GM12878 (cell line): ENCODE data around the gene PCNX1. TPM values are rescaled to one million over a fixed set of nuclear protein-coding genes. Genes with fewer than 3 reads are reported as not detected.
A peak's percentile ranks its signal among the peaks of the same experiment; 100 is the strongest.

Source experiments
- ATAC-seq: fragments of 200-7000 bp; cut with Tn5 transposase; 3 replicates; pipeline ENCODE4 v1.9.1; 2020; ENCODE audit warnings: mild to moderate bottlenecking, moderate library complexity
- BruUV-seq: library from RNA; stranded (reverse); fragments of 400-500 nt; replicated peaks from 2 replicates; lab custom pipeline; 2021; lab: Mats Ljungman, UMichigan
- CTCF ChIA-PET: fragments of 300-600 bp; sonication (Branson Sonifier 250); formaldehyde crosslinking; extraction: SDS; loops from one replicate; lab custom pipeline; 2021; ENCODE audit warnings: inconsistent platforms; lab: Yijun Ruan, JAX
- POLR2A ChIA-PET: fragments of 350-600 bp; formaldehyde crosslinking; extraction: SDS; loops from one replicate; lab custom pipeline; 2021; ENCODE audit warnings: inconsistent platforms; lab: Charles Lee
- RAD21 ChIA-PET: fragments of 300-600 bp; sonication (Branson Sonifier 250); formaldehyde crosslinking; loops from one replicate; lab custom pipeline; 2023; ENCODE audit warnings: antibody characterized with exemption; ENCODE audit not compliant: unreplicated experiment; lab: Charles Lee
- SMC1A ChIA-PET: fragments of 300-600 bp; sonication (Branson Sonifier 250); formaldehyde crosslinking; loops from one replicate; lab custom pipeline; 2023; ENCODE audit not compliant: unreplicated experiment, uncharacterized antibody; lab: Charles Lee
- DNase-seq: peaks from one replicate; pipeline ENCODE4 v3.0.0-alpha.2; 2011; ENCODE audit warnings: low read depth, low spot score
- FAIRE-seq: peaks from 3 replicates; lab custom pipeline; 2011; peaks lifted over from hg19 to GRCh38; lab: Jason Lieb, UNC
- H2AFZ ChIP-seq: 2 replicates; pipeline ENCODE4 v1.6.0; 2011; ENCODE audit warnings: low read depth, low read length, control low read depth; ENCODE audit not compliant: control insufficient read depth
- H3K27ac ChIP-seq: 2 replicates; pipeline ENCODE4 v1.5.1; 2011; ENCODE audit warnings: control low read depth; ENCODE audit not compliant: control insufficient read depth, insufficient read depth
- H3K27me3 ChIP-seq, 2 experiments: replicated peaks in 1 of 2; 2 replicates each; pipeline versions ENCODE4 v1.6.0 to v1.6.1; 2011; ENCODE audit warnings: low read length in 1 of 2; ENCODE audit not compliant: control insufficient read depth in 2 of 2, insufficient read depth in 2 of 2
- H3K36me3 ChIP-seq, 2 experiments: 2 replicates each; pipeline ENCODE4 v1.5.1; 2011; ENCODE audit warnings: low read length in 1 of 2; ENCODE audit not compliant: control insufficient read depth in 2 of 2, insufficient read depth in 2 of 2
- H3K4me1 ChIP-seq: 2 replicates; pipeline ENCODE4 v1.6.1; 2011; ENCODE audit warnings: mild to moderate bottlenecking, low read length, moderate library complexity, mixed read lengths; ENCODE audit not compliant: control insufficient read depth, insufficient read depth
- H3K4me2 ChIP-seq: 2 replicates; pipeline ENCODE4 v1.6.0; 2011; ENCODE audit warnings: control low read depth; ENCODE audit not compliant: control insufficient read depth, insufficient read depth
- H3K4me3 ChIP-seq: fragments of 200-600 bp; sonication (generic); 2 replicates; pipeline ENCODE4 v1.5.1; 2016
- H3K79me2 ChIP-seq: 2 replicates; pipeline ENCODE4 v1.6.0; 2011; ENCODE audit warnings: low read length; ENCODE audit not compliant: control insufficient read depth, insufficient read depth
- H3K9ac ChIP-seq: 2 replicates; pipeline ENCODE4 v1.8.0; 2011; ENCODE audit warnings: low read length, control low read depth, mixed read lengths; ENCODE audit not compliant: control insufficient read depth, insufficient read depth
- H3K9me3 ChIP-seq: replicated peaks from 3 replicates; pipeline ENCODE4 v1.5.1; 2011; ENCODE audit warnings: mild to moderate bottlenecking, low read length; ENCODE audit not compliant: control insufficient read depth, insufficient read depth
- H4K20me1 ChIP-seq: 2 replicates; pipeline ENCODE4 v1.6.0; 2011; ENCODE audit not compliant: control insufficient read depth, insufficient read depth
- CREB1 ChIP-seq: IDR thresholded peaks from 2 replicates; pipeline ENCODE4 v1.6.1; 2012; ENCODE audit warnings: low read depth, mild to moderate bottlenecking, inconsistent platforms
- CTCF ChIP-seq, 3 experiments: IDR thresholded peaks in 2 of 3; conservative IDR thresholded peaks in 1 of 3; 2 replicates each; pipeline ENCODE4 v1.5.1; 2011; ENCODE audit warnings: low read depth in 3 of 3, low read length in 3 of 3, mild to moderate bottlenecking in 3 of 3, control low read depth in 2 of 3, moderate library complexity in 2 of 3, inconsistent platforms in 1 of 3, mixed read lengths in 1 of 3; ENCODE audit not compliant: control insufficient read depth in 2 of 3, insufficient read depth in 1 of 3; ENCODE audit errors: extremely low read depth in 1 of 3
- POU2F2 ChIP-seq: IDR thresholded peaks from 3 replicates; pipeline ENCODE4 v1.6.1; 2011; ENCODE audit warnings: low read depth, mild to moderate bottlenecking, low read length, borderline replicate concordance
- RFX5 ChIP-seq: IDR thresholded peaks from 2 replicates; pipeline ENCODE4 v1.6.1; 2011; ENCODE audit warnings: low read depth, low read length, improper control_type of control experiment
- SMC3 ChIP-seq: IDR thresholded peaks from 2 replicates; pipeline ENCODE4 v1.6.1; 2011; ENCODE audit warnings: low read length, improper control_type of control experiment, borderline replicate concordance
- USF2 ChIP-seq: IDR thresholded peaks from 2 replicates; pipeline ENCODE4 v1.6.1; 2011; ENCODE audit warnings: low read depth, low read length, improper control_type of control experiment, borderline replicate concordance
- WGBS: methylation state at CpG from one replicate; pipeline ENCODE4 v1.1.6; 2016; ENCODE audit warnings: low lambda C conversion rate; ENCODE audit not compliant: insufficient replicate concordance, insufficient coverage; ENCODE audit errors: missing lambda C conversion rate; 5-methylcytosine and 5-hydroxymethylcytosine counted together
- in situ Hi-C: fragments of 300-500 bp; cut with MboI; formaldehyde crosslinking; loops from 9 replicates; pipeline ENCODE4 v1.14.3; 2018; ENCODE audit warnings: mixed read lengths
- intact Hi-C: fragments of 100-400 bp; cut with micrococcal nuclease; formaldehyde crosslinking; loops from one replicate; pipeline ENCODE4 v1.14.2; 2022; ENCODE audit not compliant: unreplicated experiment
- polyA plus RNA-seq, 11 experiments: library from polyadenylated mRNA; depleted of rRNA in 4 of 11; unstranded in 6 of 11; stranded (reverse) in 5 of 11; fragments of >200 nt; fragmentation: Nextera tagmentation in 4 of 11; fragmentation: Illumina TruSeq in 1 of 11; extraction: Ambion mirVana in 4 of 11; extraction: Trizol in 1 of 11; gene quantifications; 1 replicate in 1 of 11; 2 replicates in 10 of 11; pipeline versions ENCODE4 v1.2.1 to v1.2.3, GENCODE V29; 2011 to 2016; ENCODE audit warnings: inconsistent platforms in 2 of 11, missing spikeins in 2 of 11, low read depth in 1 of 11
- total RNA-seq, 4 experiments: library from RNA; depleted of rRNA in 3 of 4; stranded (reverse); fragments of >200 nt in 3 of 4; fragmentation: Illumina TruSeq in 1 of 4; extraction: Trizol in 1 of 4; gene quantifications; 2 replicates each; pipeline versions ENCODE4 v1.2.1 to v1.2.3, GENCODE V29; 2013 to 2021

Gene PCNX1
- total and polyA plus RNA-seq, 10 of the 15 experiments (the other 5 are each of a cell fraction or from before 2014, with no cell fraction given) = 4.6 to 53.9 (median 20.5) TPM

DNA sequence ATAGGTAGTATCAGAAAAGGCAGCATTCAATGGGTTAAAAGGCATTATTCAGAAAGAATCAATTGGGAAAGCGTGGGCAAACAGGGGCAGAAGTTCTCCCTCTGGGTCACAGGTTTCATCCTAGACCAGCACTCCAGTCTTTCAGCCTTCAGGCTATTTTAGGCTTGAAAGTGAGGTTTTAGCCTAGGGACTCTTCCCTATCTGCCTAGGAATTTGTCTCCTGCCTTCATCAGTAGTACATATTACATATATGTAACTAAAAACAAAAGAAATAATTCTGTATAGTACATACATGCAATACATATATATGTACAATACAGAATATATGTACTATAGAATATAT is 34.6 kb upstream of the PCNX1 start:
- ChIA-PET SMC1A (interaction anchor here (0.8 to 7.1 kb wide), 11 partner anchors 12 to 82 kb away, joined by 3 to 89 read pairs (median 4); no protein-coding TSS in a partner anchor), RAD21 (interaction anchor here (0.8 to 4.0 kb wide), 7 partner anchors 10 to 83 kb away, joined by 3 to 28 read pairs (median 6); partner anchors contain the start of gene PCNX1), POLR2A (interaction anchor here (0.5 to 1.3 kb wide), 6 partner anchors 9 to 63 kb away, joined by 3 to 10 read pairs (median 3); partner anchors contain the start of gene PCNX1), CTCF (interaction anchor here (1.0 to 5.3 kb wide), 10 partner anchors 12 to 140 kb away, joined by 3 to 46 read pairs (median 4); partner anchors contain the start of gene PCNX1)
- peak overlapping the region; percentile 76 for H3K27ac ChIP-seq
- peak overlapping the region; percentile 22; the same call in 1 of the 2 replicates for H3K4me3 ChIP-seq
- ATAC-seq (no peak; the same call in 2 of the 3 replicates), FAIRE-seq (peak; percentile 23), DNase-seq (no peak)
- H3K4me1 ChIP-seq = peaks cover 14% of the 10 kb centered on the region
- H3K9ac ChIP-seq = peak overlapping the region; percentile 11; the same call in 1 of the 2 replicates
- WGBS = 6% methylated on average over 1 of the region's 1 CpG
- intact Hi-C loops = loop anchor here (5.0 kb wide), 1 partner anchor 35 kb away; the partner anchor contains the start of gene PCNX1
- in situ Hi-C loops = no loop called here
- H3K27me3 ChIP-seq = no peaks in the 10 kb centered on the region
- peak overlapping the region; percentile 54 for H3K4me2 ChIP-seq
- H3K79me2 ChIP-seq = no peaks in the 10 kb centered on the region
- H3K36me3 ChIP-seq = no peaks in the 10 kb centered on the region
- no peaks in the 10 kb centered on the region for H4K20me1 ChIP-seq
- H3K9me3 ChIP-seq = peaks cover 14% of the 10 kb centered on the region; the same call in 2 of the 3 replicates
- no peak for TF ChIP-seq USF2
- no peak for TF ChIP-seq SMC3
- 0 out of 3 replicates have a peak, but pooled peaks have one; percentile 27 for TF ChIP-seq POU2F2
- TF ChIP-seq RFX5 = no peak
- BruUV-seq = no TSS peak
- peak overlapping the region; percentile 53 for H2AFZ ChIP-seq

GRCh38 chr14:70873627-70874026 is 33.6 kb upstream of the PCNX1 start:
- H3K4me3 ChIP-seq = no peak overlapping the region
- FAIRE-seq (no peak), ATAC-seq (peak; percentile 65), DNase-seq (no peak)
- no peaks in the 10 kb centered on the region for H3K36me3 ChIP-seq
- WGBS = 48% methylated on average over 4 of the region's 4 CpGs
- H3K4me2 ChIP-seq = no peak overlapping the region
- TF ChIP-seq CREB1 = no peak
- peak; percentile 2 to 24 (median 6); a peak in 2 of 6 replicates for TF ChIP-seq CTCF (IDR thresholded peaks at IDR 0.05 in 2 of 3, conservative IDR thresholded peaks at IDR 0.05 in 1 of 3; ENCODE audit: control insufficient read depth in 2 of 3, extremely low read depth in 1 of 3, insufficient read depth in 1 of 3, low read depth in 3 of 3, low read length in 3 of 3)
- TF ChIP-seq SMC3 = peak; percentile 39; the same call in 1 of the 2 replicates
- no peaks in the 10 kb centered on the region for H4K20me1 ChIP-seq
- peak overlapping the region; percentile 19 for H2AFZ ChIP-seq
- in situ Hi-C loops = no loop called here
- ChIA-PET SMC1A (interaction anchor here (0.7 to 7.1 kb wide), 8 partner anchors 11 to 80 kb away, joined by 3 to 89 read pairs (median 4); partner anchors contain the start of gene PCNX1), POLR2A (interaction anchor here (1.2 to 1.4 kb wide), 4 partner anchors 8 to 34 kb away, joined by 3 to 5 read pairs (median 4); partner anchors contain the start of gene PCNX1), CTCF (interaction anchor here (1.1 to 5.3 kb wide), 6 partner anchors 11 to 99 kb away, joined by 4 to 46 read pairs (median 20); partner anchors contain the start of gene PCNX1), RAD21 (interaction anchor here (1.0 to 4.0 kb wide), 6 partner anchors 10 to 82 kb away, joined by 3 to 28 read pairs (median 4); partner anchors contain the start of gene PCNX1)
- peaks cover 14% of the 10 kb centered on the region for H3K4me1 ChIP-seq
- H3K27ac ChIP-seq = no peak overlapping the region
- H3K9ac ChIP-seq = no peak overlapping the region
- BruUV-seq = no TSS peak
- H3K79me2 ChIP-seq = no peaks in the 10 kb centered on the region
- no peaks in the 10 kb centered on the region for H3K27me3 ChIP-seq
- peaks cover 14% of the 10 kb centered on the region; the same call in 2 of the 3 replicates for H3K9me3 ChIP-seq
- intact Hi-C loops = loop anchor here (5.0 kb wide), 1 partner anchor 34 kb away; the partner anchor contains the start of gene PCNX1
